B cell (primary cell): ENCODE measurements around the gene TBCD. TPM values are rescaled to one million over a fixed set of nuclear protein-coding genes. Genes with fewer than 3 reads are reported as not detected.

ENCODE experiments used
- ATAC-seq: fragments of 200-7000 bp; cut with Tn5 transposase; one replicate; pipeline ENCODE4 v1.10.0; 2021; ENCODE audit warnings: low read depth, mild to moderate bottlenecking, moderate number of reproducible peaks, moderate library complexity
- CTCF ChIA-PET: fragments of 350-600 bp; sonication (Branson Sonifier 250); formaldehyde crosslinking; loops from one replicate; lab custom pipeline; 2021; ENCODE audit warnings: antibody characterized with exemption, inconsistent platforms; lab: Charles Lee
- POLR2A ChIA-PET: fragments of 350-600 bp; sonication (Branson Sonifier 250); formaldehyde crosslinking; loops from one replicate; lab custom pipeline; 2021; ENCODE audit warnings: antibody characterized with exemption; lab: Charles Lee
- DNase-seq: peaks from one replicate; pipeline ENCODE4 v3.0.0; 2013
- H2AFZ ChIP-seq: 2 replicates; pipeline ENCODE4 v1.6.1; 2012; ENCODE audit warnings: mild to moderate bottlenecking, low read depth, low read length; ENCODE audit not compliant: insufficient read depth, poor library complexity, severe bottlenecking
- H3K27ac ChIP-seq, 2 donors: 1 replicate in 1 of 2; 2 replicates in 1 of 2; pipeline ENCODE4 v1.5.1; 2012 to 2013; ENCODE audit warnings: low read length in 2 of 2, mild to moderate bottlenecking in 2 of 2, moderate library complexity in 1 of 2
- H3K27me3 ChIP-seq, 4 experiments: fragments of 200-600 bp in 1 of 4; sonication (generic) in 1 of 4; replicated peaks in 1 of 4; 1 replicate in 2 of 4; 2 replicates in 2 of 4; pipeline versions ENCODE4 v1.6.1 to v1.7.0; 2013 to 2016; ENCODE audit warnings: low read length in 3 of 4, mild to moderate bottlenecking in 2 of 4, mixed read lengths in 1 of 4, moderate library complexity in 1 of 4; ENCODE audit not compliant: insufficient read depth in 4 of 4, control insufficient read depth in 3 of 4; ENCODE audit errors: control extremely low read depth in 1 of 4
- H3K36me3 ChIP-seq, 2 experiments: replicated peaks in 1 of 2; 1 replicate in 1 of 2; 2 replicates in 1 of 2; pipeline versions ENCODE4 v1.6.1 to v1.7.1; 2013; ENCODE audit warnings: low read length in 1 of 2; ENCODE audit not compliant: insufficient read depth in 2 of 2, control insufficient read depth in 1 of 2; ENCODE audit errors: control extremely low read depth in 1 of 2, extremely low read depth in 1 of 2
- H3K4me1 ChIP-seq, 2 donors: fragments of 200-600 bp in 1 of 2; sonication (generic) in 1 of 2; 1 replicate in 1 of 2; 2 replicates in 1 of 2; pipeline versions ENCODE4 v1.5.1 to v1.6.1; 2013 to 2017; ENCODE audit warnings: low read length in 2 of 2; ENCODE audit not compliant: control insufficient read depth in 2 of 2, insufficient read depth in 2 of 2
- H3K4me2 ChIP-seq: replicated peaks from 2 replicates; pipeline ENCODE3; 2012; ENCODE audit warnings: mild to moderate bottlenecking, low read depth, low read length; ENCODE audit not compliant: poor library complexity, severe bottlenecking
- H3K4me3 ChIP-seq, 5 experiments: fragments of 200-600 bp in 1 of 5; sonication (generic) in 1 of 5; 1 replicate in 3 of 5; 2 replicates in 2 of 5; pipeline versions ENCODE4 v1.5.1 to v1.7.0; 2011 to 2016; ENCODE audit warnings: low read length in 4 of 5, mild to moderate bottlenecking in 4 of 5, low read depth in 2 of 5, control low read depth in 1 of 5, moderate library complexity in 1 of 5; ENCODE audit not compliant: insufficient read depth in 1 of 5; ENCODE audit errors: control extremely low read depth in 1 of 5, extremely low read depth in 1 of 5
- H3K79me2 ChIP-seq: fragments of 200-600 bp; sonication (generic); one replicate; pipeline ENCODE4 v1.6.0; 2016; ENCODE audit warnings: low read length; ENCODE audit not compliant: control insufficient read depth, insufficient read depth
- H3K9ac ChIP-seq: fragments of 200-600 bp; sonication (generic); 2 replicates; pipeline ENCODE4 v1.6.1; 2017; ENCODE audit warnings: mild to moderate bottlenecking, low read length, moderate library complexity
- H3K9me3 ChIP-seq, 3 donors: one replicate each; pipeline versions ENCODE4 v1.6.1 to v1.7.1; 2013; ENCODE audit warnings: low read length in 2 of 3; ENCODE audit not compliant: control insufficient read depth in 2 of 3, insufficient read depth in 1 of 3; ENCODE audit errors: control extremely low read depth in 1 of 3
- H4K20me1 ChIP-seq: 2 replicates; pipeline ENCODE4 v1.6.0; 2012; ENCODE audit warnings: mild to moderate bottlenecking, low read length; ENCODE audit not compliant: insufficient read depth, control insufficient read depth, poor library complexity, severe bottlenecking
- H3K27ac Mint-ChIP-seq: one replicate; pipeline ENCODE4 v1.8.0; 2021; ENCODE audit warnings: mixed read lengths
- H3K27me3 Mint-ChIP-seq: one replicate; pipeline ENCODE4 v1.8.0; 2021; ENCODE audit warnings: mixed read lengths
- H3K4me1 Mint-ChIP-seq: one replicate; pipeline ENCODE4 v1.8.0; 2021; ENCODE audit warnings: mixed read lengths
- H3K4me3 Mint-ChIP-seq: one replicate; pipeline ENCODE4 v1.8.0; 2021; ENCODE audit warnings: mixed read lengths
- H3K9me3 Mint-ChIP-seq: one replicate; pipeline ENCODE4 v1.8.0; 2022; ENCODE audit warnings: mixed read lengths; ENCODE audit not compliant: insufficient read depth
- EZH2 ChIP-seq: IDR thresholded peaks from 2 replicates; pipeline ENCODE4 v1.6.1; 2012; ENCODE audit warnings: borderline replicate concordance, low read depth, mild to moderate bottlenecking, moderate library complexity, low read length; ENCODE audit not compliant: insufficient read depth, poor library complexity, severe bottlenecking
- whole genome bisulfite sequencing: methylation state at CpG from one replicate; pipeline ENCODE4 v1.1.5; 2013; ENCODE audit warnings: missing lambda C conversion rate; ENCODE audit not compliant: insufficient coverage; 5-methylcytosine and 5-hydroxymethylcytosine counted together
- intact Hi-C: fragments of 100-400 bp; cut with micrococcal nuclease; formaldehyde crosslinking; loops from one replicate; pipeline ENCODE4 v1.10.0; 2022
- polyA plus RNA-seq: library from polyadenylated mRNA; depleted of rRNA; stranded (reverse); fragments of >200 nt; gene quantifications from 2 replicates; pipeline ENCODE4 v1.2.3, GENCODE V29; 2012
- total RNA-seq, 2 donors: library from RNA; stranded (reverse); fragments of 120-200 nt in 1 of 2; gene quantifications; 1 replicate in 1 of 2; 2 replicates in 1 of 2; pipeline versions ENCODE4 v1.2.3 to v1.2.4, GENCODE V29; 2013 to 2022
- TF ChIP-seq, protein P1 (sequence below): fragments of 200-600 bp; IDR thresholded peaks from one replicate; pipeline ENCODE4 v1.8.0; 2022; ENCODE audit warnings: antibody characterized with exemption, mild to moderate bottlenecking

Gene TBCD
- total and polyA plus RNA-seq, 2 donors (not counting 1 experiment from before 2014, with no cell fraction given): 60.8 to 101 TPM

DNA sequence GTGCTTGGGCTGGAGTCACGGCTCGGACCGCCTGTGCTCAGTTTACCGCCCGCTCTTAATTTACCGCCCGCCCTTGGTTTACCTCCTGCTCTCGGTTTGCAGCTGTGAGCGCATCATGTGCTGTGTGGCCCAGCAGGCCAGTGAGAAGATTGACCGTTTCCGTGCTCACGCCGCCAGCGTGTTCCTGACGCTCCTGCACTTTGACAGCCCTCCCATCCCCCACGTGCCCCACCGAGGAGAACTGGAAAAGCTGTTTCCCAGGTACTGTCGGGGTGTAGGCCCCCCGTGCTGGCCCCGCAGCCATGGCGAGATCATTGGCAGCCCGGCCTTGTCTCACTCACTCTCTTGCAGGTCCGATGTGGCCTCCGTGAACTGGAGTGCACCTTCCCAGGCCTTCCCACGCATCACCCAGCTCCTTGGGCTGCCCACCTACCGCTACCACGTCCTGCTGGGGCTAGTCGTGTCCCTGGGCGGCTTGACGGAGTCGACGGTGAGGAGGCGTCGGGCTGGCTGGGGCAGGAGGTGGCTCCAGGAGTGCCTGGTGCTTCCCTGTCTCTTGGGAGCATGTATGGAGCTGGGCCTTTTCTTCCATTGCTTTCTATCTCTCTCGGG, 177.3 kb downstream of the TBCD start:
- H3K4me1 Mint-ChIP-seq: no peaks in the 10 kb centered on the region

DNA sequence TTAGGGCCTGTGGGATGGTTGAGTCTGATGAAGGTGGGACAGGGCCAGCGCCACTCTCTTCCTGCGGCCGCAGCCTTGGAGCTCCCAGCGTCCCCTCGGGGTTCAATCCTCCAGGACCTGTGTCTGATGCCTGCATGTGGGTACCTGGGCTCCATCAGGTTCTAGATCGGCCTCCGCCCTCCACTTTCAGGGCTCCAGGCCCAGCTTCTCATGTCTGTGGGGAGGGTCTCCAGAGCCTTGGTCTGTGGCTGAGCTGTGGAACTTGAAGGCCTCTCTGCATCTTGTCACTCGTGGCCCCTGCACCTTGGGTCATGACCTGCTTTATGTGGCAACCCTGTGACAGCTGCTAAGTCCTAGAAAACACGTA, 177.8 kb downstream of the TBCD start:
- DNase-seq: no peak
- Histone ChIP-seq H3K27ac (no peak overlapping the region), H3K4me3 (no peak overlapping the region), H3K79me2 (no peaks in the 10 kb centered on the region), H3K9me3 (no peaks in the 10 kb centered on the region), H2AFZ (no peak overlapping the region), H4K20me1 (no peaks in the 10 kb centered on the region), H3K4me2 (no peak overlapping the region), H3K27me3 (no peaks in the 10 kb centered on the region), H3K9ac (no peak overlapping the region), H3K36me3 (peaks cover 0 to 46% of the 10 kb centered on the region in 2 experiments), H3K4me1 (no peaks in the 10 kb centered on the region)
- ChIA-PET POLR2A (no interaction called here), CTCF (no interaction called here)
- no peak for ATAC-seq
- WGBS: 96% methylated on average over 9 of the region's 9 CpGs
- TF ChIP-seq, protein P1, sequence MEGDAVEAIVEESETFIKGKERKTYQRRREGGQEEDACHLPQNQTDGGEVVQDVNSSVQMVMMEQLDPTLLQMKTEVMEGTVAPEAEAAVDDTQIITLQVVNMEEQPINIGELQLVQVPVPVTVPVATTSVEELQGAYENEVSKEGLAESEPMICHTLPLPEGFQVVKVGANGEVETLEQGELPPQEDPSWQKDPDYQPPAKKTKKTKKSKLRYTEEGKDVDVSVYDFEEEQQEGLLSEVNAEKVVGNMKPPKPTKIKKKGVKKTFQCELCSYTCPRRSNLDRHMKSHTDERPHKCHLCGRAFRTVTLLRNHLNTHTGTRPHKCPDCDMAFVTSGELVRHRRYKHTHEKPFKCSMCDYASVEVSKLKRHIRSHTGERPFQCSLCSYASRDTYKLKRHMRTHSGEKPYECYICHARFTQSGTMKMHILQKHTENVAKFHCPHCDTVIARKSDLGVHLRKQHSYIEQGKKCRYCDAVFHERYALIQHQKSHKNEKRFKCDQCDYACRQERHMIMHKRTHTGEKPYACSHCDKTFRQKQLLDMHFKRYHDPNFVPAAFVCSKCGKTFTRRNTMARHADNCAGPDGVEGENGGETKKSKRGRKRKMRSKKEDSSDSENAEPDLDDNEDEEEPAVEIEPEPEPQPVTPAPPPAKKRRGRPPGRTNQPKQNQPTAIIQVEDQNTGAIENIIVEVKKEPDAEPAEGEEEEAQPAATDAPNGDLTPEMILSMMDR: no peak
- no peak for TF ChIP-seq EZH2
- intact Hi-C loops: no loop called here
- H3K4me1 Mint-ChIP-seq: no peaks in the 10 kb centered on the region
- H3K27me3 Mint-ChIP-seq: no peaks in the 10 kb centered on the region
- H3K27ac Mint-ChIP-seq: no peak overlapping the region
- H3K9me3 Mint-ChIP-seq: no peaks in the 10 kb centered on the region
- no peak overlapping the region for H3K4me3 Mint-ChIP-seq

More for the DNA sequence above, 177.3 kb downstream of the TBCD start:
- Histone ChIP-seq H3K9ac (no peak overlapping the region), H3K79me2 (no peaks in the 10 kb centered on the region), H3K4me2 (no peak overlapping the region), H3K4me3 (no peak overlapping the region), H2AFZ (no peak overlapping the region), H3K27ac (no peak overlapping the region), H3K9me3 (no peaks in the 10 kb centered on the region), H3K36me3 (peaks cover 0 to 46% of the 10 kb centered on the region in 2 experiments), H3K27me3 (no peaks in the 10 kb centered on the region), H4K20me1 (no peaks in the 10 kb centered on the region), H3K4me1 (no peaks in the 10 kb centered on the region)
- Mint-ChIP-seq H3K9me3 (no peaks in the 10 kb centered on the region), H3K4me3 (no peak overlapping the region), H3K27ac (no peak overlapping the region), H3K27me3 (no peaks in the 10 kb centered on the region)
- ChIA-PET POLR2A (no interaction called here), CTCF (no interaction called here)
- no peak for TF ChIP-seq EZH2
- TF ChIP-seq, protein P1: no peak
- intact Hi-C loops: no loop called here
- DNase-seq (no peak), ATAC-seq (no peak)
- WGBS: 98% methylated on average over 35 of the region's 35 CpGs
